ENCODE results near the gene ACTA1. TPM values are rescaled to one million over a fixed set of nuclear protein-coding genes. Genes with fewer than 3 reads are reported as not detected.

ACTA1 gene
- total RNA-seq, 4 donors from 2014 or later: not detected

DNA sequence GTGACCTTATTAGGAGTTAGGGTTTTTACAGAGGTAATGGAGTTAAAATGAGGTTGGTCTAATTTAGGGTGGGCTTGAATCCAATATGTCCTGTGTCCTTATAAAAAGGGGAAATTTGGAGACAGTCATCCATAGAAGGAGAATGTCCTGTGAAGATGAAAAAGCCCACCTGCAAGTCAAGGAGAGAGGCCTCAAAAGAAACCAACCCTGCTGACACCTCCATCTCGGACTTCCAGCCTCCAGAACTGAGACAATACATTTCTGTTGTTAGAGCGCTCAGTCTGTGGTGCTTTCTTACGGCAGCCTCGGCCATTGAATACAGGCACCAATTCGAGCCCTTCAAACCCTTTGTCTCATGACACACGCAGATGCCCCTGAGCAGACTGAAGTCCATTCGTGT, 43.8 kb downstream of the ACTA1 start:
- TF ChIP-seq, protein P1, sequence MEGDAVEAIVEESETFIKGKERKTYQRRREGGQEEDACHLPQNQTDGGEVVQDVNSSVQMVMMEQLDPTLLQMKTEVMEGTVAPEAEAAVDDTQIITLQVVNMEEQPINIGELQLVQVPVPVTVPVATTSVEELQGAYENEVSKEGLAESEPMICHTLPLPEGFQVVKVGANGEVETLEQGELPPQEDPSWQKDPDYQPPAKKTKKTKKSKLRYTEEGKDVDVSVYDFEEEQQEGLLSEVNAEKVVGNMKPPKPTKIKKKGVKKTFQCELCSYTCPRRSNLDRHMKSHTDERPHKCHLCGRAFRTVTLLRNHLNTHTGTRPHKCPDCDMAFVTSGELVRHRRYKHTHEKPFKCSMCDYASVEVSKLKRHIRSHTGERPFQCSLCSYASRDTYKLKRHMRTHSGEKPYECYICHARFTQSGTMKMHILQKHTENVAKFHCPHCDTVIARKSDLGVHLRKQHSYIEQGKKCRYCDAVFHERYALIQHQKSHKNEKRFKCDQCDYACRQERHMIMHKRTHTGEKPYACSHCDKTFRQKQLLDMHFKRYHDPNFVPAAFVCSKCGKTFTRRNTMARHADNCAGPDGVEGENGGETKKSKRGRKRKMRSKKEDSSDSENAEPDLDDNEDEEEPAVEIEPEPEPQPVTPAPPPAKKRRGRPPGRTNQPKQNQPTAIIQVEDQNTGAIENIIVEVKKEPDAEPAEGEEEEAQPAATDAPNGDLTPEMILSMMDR (IDR thresholded peaks at IDR 0.05; ENCODE audit: low read depth): no peak

DNA sequence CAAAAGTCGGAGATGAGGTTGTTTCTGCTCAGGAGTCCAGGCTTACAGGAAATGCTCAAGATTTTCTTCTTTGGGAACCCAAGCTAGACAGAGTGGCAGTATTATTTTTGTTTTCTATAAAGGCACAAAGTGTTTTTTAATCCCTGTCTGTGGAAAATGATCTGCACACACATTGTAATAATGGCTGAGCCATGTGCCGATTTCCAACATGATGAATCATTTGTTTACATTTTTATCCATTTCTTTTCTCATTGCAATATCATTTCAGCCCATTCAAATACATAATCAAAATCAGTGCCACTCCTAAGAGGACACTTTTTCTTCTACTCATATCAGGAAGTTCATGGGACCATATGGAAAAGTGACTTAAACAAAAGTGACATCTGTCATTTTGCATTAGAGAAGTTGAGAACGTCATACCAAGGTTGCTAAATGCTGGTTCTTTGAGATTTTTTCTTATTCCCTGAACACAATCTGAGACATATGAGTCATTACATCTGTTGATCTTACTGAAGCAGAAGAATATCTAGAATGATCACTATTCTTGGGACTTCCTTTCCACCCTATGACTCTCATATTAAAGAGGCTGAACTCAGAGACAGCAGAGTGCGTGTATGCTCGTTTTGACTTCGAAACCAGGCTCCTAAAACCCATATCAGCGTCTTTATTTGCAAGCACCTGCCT, 44.9 kb downstream of the ACTA1 start:
- TF ChIP-seq, protein P1 (IDR thresholded peaks at IDR 0.05; ENCODE audit: low read depth): no peak

- TF ChIP-seq, protein P1 (IDR thresholded peaks at IDR 0.05; ENCODE audit: low read depth): no peak
Measured at GRCh38 chr1:229385853-229386456, 47.9 kb downstream of the ACTA1 start.

GRCh38 chr1:229384822-229385221, 49.1 kb downstream of the ACTA1 start:
- TF ChIP-seq, protein P1 (IDR thresholded peaks at IDR 0.05; ENCODE audit: low read depth): no peak

DNA sequence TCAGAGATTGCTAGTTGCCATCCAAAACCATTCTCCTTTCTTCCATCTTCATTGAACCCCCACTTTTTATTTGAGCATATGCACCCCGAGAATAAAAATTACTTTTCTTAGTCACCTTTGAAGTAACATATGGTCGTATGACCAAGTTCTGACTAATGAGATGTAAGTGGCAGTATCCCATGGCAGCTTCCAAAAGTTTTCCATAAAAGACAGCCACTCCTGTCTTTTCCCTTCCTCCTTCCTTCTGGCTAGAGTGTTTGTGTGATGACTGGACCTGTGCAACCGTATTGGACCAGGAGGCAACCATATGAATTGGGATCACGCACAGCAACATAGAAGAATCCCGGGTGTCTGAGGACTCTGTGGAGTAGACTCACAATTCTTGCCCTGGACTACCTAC, 49.9 kb downstream of the ACTA1 start:
- TF ChIP-seq, protein P1 (IDR thresholded peaks at IDR 0.05; ENCODE audit: low read depth): no peak

DNA sequence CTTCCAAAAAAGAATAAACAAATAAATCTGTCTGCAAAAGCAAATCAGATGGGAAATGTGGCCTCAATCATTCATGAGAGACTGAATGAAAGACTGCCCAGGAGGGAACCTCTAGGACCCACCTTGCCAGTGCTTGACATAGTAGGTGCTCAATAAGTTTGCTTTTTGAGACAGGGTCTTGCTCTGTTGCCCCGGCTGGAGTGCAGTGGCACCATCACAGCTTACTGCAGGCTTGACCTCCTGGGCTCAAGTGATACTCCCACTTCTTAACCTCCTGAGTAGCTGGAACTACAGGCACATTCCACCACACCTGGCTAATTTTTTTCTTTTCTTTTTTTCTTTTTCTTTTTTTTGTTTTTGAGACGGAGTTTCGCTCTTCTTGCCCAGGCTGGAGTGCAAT, 50.7 kb downstream of the ACTA1 start:
- TF ChIP-seq, protein P1 (IDR thresholded peaks at IDR 0.05; ENCODE audit: low read depth): no peak

Small RNA genes within 50 kb of the gene (small RNA-seq; reads per million reads assigned to genes)
- gene RN7SKP276 (not detected), gene RNU6-180P (not detected)

Other genes starting within 250 kb of the ACTA1 start
- gene RAB4A, start 163.0 kb downstream of the ACTA1 start, total RNA-seq: 10 to 100 TPM; 26.0 to 46.2 (median 37.5) TPM
- 10 to 100 TPM in 1 of 4 donors, 1 to 10 TPM in 3; 5.4 to 15.6 (median 7.1) TPM for gene CCSAP, start 91.0 kb downstream of the ACTA1 start, total RNA-seq
- gene NUP133, start 74.2 kb upstream of the ACTA1 start, total RNA-seq: 10 to 100 TPM; 22.6 to 52.5 (median 25.8) TPM
- gene ABCB10, start 124.6 kb upstream of the ACTA1 start, total RNA-seq: 10 to 100 TPM; 13.4 to 20.7 (median 17.6) TPM
- 10 to 100 TPM; 11.9 to 19.9 (median 18.9) TPM for gene TAF5L, start 192.0 kb upstream of the ACTA1 start, total RNA-seq
- 10 to 100 TPM in 2 of 4 donors, 1 to 10 TPM in 2; 5.8 to 13.7 (median 9.5) TPM for gene URB2, start 192.2 kb upstream of the ACTA1 start, total RNA-seq

All from subcutaneous adipose tissue (tissue), 4 donors.